Parietal lobe (tissue), 2 donors: ENCODE measurements around the gene PNMA6F. TPM values are rescaled to one million over a fixed set of nuclear protein-coding genes. Genes with fewer than 3 reads are reported as not detected.

Source experiments
- small RNA-seq: library from RNA; depleted of rRNA; stranded (forward); fragments of <200 nt; gene quantifications from one replicate; pipeline ENCODE3, GENCODE V24; 2014; ENCODE audit warnings: low replicate concordance
- total RNA-seq: library from RNA; depleted of rRNA; stranded (reverse); fragments of >200 nt; gene quantifications from one replicate; pipeline ENCODE4 v1.2.3, GENCODE V29; 2014

The PNMA6F gene
- not detected for total RNA-seq

DNA sequence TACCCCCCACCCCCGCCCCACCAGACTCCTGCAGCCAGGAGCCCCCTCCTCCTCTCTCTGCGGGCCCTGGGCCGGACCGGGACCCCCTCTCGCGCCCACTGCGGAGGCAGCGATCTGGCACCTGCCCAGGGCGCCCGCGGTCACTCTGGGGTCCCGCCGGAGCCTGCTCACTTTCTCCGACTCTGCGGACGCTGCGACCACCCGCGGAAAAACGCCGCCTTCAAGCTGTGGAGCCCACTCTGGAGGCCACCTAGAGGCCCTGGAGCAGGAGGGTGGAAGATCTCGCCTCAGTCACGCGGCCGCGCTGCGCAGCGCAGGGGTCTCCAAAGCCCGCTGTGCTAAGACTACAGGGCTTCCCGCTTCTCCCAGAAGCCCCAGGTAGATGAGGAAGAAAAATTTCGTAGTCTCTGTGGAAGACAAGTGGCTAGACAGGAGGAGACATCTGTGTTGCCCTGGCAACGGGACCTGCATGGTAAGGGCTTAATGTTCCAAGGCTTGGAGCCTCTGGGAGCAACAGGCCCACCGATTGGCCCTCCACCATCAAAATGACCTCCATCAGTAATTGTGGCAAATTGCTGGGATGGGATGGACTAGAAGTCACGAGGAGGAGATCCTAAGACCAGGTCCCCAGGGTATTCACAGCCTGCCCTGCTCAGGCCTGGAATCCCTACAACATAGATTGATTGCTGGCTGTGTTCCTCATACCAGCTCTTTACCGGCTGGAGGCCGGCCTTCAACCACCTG is at the start of gene PNMA6F:
Gene PNMA6F (minus strand): TSS at position 387 of the 744 bp plus-strand sequence. CDS start 1,093 bp downstream, outside the sequence.

GRCh38 chrX:153333821-153334653 is 12.5 kb upstream of the PNMA6F start, which contains the start of gene ZNF275:
ZNF275 (plus strand) TSS chrX:153334153; CDS start chrX:153336680, 2,527 bp downstream.

Small RNAs within 50 kb of the gene (small RNA-seq; reads per million reads assigned to genes)
- not detected for gene AC152007.1

Other genes starting within 250 kb of the PNMA6F start
- 14.4 TPM for gene PNMA6A, start 249.3 kb downstream of the PNMA6F start, total RNA-seq
- gene MAGEA1, start 142.5 kb downstream of the PNMA6F start, total RNA-seq: not detected
- 13.8 TPM for gene ZNF275, start 12.4 kb upstream of the PNMA6F start, total RNA-seq
- gene PNMA6E, start 79.6 kb upstream of the PNMA6F start, total RNA-seq: not detected
- 1.9 TPM for gene ZFP92, start 89.7 kb upstream of the PNMA6F start, total RNA-seq
- gene TREX2, start 124.3 kb upstream of the PNMA6F start, total RNA-seq: 1.9 TPM
- gene HAUS7, start 148.8 kb upstream of the PNMA6F start, total RNA-seq: 11.0 TPM
- gene BGN, start 173.2 kb upstream of the PNMA6F start, total RNA-seq: 4.7 TPM
- 11.6 TPM for gene ATP2B3, start 195.9 kb upstream of the PNMA6F start, total RNA-seq